ENCODE data around the gene IFITM10. TPM values are rescaled to one million over a fixed set of nuclear protein-coding genes. Genes with fewer than 3 reads are reported as not detected.

The IFITM10 gene
- 2.2 and 5.9 TPM in 2 replicates for total RNA-seq (ENCODE audit: low replicate concordance)

DNA sequence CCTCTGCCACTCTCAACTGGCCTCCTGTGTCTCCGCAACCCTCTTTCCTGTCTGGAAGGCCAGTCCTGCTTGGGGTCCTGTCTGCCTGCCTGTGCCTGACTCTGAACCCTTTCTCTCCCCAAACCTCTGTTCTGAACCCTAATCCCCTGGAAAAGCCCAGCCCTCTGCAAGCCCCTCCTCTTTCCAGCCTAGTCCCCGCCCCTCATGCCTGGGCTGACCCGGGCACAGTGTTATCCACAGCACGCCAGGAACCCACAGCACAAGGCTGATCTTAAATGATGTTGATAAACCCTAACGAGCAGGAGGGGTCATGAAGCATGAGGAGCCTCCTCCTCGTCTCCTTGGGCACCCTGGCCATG, at the start of gene IFITM10:
Gene IFITM10, minus strand, starts transcription at position 115 of the 359 bp plus-strand sequence. CDS start 153 bp downstream, outside the sequence.
- TF ChIP-seq, protein P1, sequence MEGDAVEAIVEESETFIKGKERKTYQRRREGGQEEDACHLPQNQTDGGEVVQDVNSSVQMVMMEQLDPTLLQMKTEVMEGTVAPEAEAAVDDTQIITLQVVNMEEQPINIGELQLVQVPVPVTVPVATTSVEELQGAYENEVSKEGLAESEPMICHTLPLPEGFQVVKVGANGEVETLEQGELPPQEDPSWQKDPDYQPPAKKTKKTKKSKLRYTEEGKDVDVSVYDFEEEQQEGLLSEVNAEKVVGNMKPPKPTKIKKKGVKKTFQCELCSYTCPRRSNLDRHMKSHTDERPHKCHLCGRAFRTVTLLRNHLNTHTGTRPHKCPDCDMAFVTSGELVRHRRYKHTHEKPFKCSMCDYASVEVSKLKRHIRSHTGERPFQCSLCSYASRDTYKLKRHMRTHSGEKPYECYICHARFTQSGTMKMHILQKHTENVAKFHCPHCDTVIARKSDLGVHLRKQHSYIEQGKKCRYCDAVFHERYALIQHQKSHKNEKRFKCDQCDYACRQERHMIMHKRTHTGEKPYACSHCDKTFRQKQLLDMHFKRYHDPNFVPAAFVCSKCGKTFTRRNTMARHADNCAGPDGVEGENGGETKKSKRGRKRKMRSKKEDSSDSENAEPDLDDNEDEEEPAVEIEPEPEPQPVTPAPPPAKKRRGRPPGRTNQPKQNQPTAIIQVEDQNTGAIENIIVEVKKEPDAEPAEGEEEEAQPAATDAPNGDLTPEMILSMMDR (IDR thresholded peaks at IDR 0.05; ENCODE audit: insufficient read depth, low read length) = no peak
- H3K4me3 ChIP-seq (ENCODE audit: low read depth, low read length) = peak within 1 kb of the TSS; percentile 48
- DNase-seq (ENCODE audit: low read depth) = peak; percentile 23

DNA sequence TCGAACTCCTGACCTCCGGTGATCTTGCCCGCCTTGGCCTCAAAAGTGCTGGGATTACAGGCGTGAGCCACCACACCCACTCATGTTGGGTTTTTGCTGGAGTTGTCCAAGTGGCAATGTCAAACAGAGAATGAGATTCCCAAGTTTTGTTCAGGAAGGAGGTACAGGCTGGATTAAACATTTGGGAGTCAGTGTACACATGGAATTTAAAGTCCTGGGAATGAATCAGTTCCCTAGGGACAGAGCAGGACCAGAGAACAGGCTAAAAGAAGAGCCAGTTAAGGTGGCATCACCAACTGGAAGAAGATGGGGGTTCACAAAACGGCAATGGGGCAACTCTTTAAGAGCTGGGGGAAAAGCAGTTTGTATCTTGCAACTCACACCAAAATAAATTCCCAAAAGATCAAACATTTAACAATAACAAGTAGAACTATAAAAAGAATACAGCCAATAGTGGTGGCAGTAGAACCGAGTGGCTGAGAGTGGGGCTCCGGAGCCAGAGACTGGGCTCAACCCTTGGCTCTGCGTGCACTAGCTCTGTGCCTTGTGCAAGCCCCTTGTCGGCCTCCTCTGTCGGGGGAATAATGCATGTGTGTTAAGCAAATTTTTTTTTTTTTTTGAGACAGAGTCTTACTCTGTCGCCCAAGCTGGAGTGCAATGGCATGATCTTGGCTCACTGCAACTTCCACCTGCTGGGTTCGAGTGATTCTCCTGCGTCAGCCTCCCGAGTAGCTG, 47.2 kb upstream of the IFITM10 start:
- no peak overlapping the region for H3K4me3 ChIP-seq (ENCODE audit: low read depth, low read length)
- TF ChIP-seq, protein P1 (IDR thresholded peaks at IDR 0.05; ENCODE audit: insufficient read depth, low read length) = no peak
- DNase-seq (ENCODE audit: low read depth) = no peak

DNA sequence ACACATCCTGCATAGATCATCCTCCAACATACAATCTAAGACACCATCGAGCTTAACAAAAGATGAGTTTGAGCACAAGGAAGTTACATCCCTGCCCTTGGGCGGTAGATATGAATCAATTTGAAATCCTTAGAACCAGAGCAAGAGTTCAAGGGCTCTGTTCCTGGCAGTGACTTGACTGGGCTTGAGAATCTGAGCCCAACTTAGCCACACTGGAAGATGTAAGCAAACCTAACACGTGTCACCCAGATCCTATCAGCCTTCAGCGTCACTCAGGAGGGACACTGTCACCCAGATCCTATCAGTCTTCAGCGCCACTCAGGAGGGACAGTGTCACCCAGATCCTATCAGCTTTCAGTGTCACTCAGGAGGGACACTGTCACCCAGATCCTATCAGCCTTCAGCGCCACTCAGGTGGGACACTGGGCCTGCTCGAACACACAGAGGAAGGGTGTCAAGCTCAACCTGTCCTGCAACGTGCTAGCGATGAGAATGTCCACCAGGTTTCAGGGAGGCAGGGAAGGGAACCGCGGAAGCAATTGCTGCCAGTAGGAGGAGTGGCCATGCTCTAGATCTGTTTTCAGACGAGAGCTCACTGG, 46.1 kb upstream of the IFITM10 start:
- no peak for DNase-seq (ENCODE audit: low read depth)
- no peak overlapping the region for H3K4me3 ChIP-seq (ENCODE audit: low read depth, low read length)
- TF ChIP-seq, protein P1 (IDR thresholded peaks at IDR 0.05; ENCODE audit: insufficient read depth, low read length) = no peak

DNA sequence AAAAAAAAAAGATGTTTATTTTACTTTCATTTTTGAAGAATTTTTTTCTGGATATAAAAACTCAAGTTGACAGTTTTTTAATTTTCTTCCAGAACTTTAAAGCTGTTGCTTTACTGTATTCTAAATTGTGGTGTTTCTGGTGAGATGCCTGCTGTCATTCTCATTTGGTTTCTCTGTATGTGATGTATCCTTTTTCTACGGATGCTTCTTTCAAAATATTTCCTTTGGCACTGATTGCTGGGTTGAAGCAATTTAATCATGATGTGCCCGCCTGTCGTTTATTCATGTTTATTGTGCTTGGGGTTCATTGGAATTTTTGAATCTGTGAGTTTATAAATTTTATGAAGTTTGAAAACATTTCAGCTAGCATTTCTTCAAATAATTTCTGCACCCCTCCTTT, 42.7 kb upstream of the IFITM10 start:
- H3K4me3 ChIP-seq (ENCODE audit: low read depth, low read length) = no peak overlapping the region
- TF ChIP-seq, protein P1 (IDR thresholded peaks at IDR 0.05; ENCODE audit: insufficient read depth, low read length) = no peak
- no peak for DNase-seq (ENCODE audit: low read depth)

DNA sequence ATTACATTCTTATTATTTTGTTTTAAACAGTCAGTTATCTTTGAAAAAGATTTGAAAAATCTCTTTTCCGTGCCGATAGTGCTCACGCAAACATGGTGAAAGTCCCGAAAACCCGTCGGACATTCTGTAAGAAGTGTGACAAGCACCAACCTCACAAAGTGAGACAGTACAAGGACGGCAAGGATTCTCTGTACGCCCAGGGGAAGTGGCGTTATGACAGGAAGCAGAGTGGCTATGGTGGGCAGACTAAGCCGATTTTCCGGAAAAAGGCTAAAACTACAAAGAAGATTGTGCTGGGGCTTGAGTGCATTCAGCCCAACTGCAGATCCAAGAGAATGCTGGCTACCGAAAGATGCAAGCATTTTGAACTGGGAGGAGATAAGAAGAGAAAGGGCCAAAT, 42.1 kb upstream of the IFITM10 start:
- no peak overlapping the region for H3K4me3 ChIP-seq (ENCODE audit: low read depth, low read length)
- TF ChIP-seq, protein P1 (IDR thresholded peaks at IDR 0.05; ENCODE audit: insufficient read depth, low read length) = no peak
- no peak for DNase-seq (ENCODE audit: low read depth)

DNA sequence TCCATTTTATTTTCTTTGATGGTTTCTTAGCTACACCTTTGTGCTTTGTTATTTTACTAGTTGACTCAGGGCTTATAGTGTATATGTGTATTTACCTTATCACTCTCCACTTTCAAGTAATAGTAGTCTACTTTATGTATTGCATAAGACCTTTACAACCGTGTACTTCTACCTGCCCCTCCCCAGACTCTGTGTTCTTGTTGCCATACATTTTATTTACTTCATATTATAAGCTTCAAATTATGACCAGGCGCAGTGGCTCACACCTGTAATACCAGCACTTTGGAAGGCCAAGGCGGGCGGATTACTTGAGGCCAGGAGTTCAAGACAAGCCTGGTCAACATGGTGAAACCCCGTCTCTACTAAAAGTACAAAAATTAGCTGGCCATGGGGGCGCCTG, 41.5 kb upstream of the IFITM10 start:
- no peak for DNase-seq (ENCODE audit: low read depth)
- TF ChIP-seq, protein P1 (IDR thresholded peaks at IDR 0.05; ENCODE audit: insufficient read depth, low read length) = no peak
- no peak overlapping the region for H3K4me3 ChIP-seq (ENCODE audit: low read depth, low read length)

All from fibroblast of the aortic adventitia (primary cell).